RWPE1 (cell line): ENCODE data around the gene EDNRA.

Source experiments
- CTCF ChIA-PET: fragments of 350-600 bp; sonication (Branson Sonifier 250); formaldehyde crosslinking; extraction: SDS; loops from one replicate; lab custom pipeline; 2021; lab: Yijun Ruan, JAX
- POLR2A ChIA-PET: fragments of 400-600 bp; formaldehyde crosslinking; extraction: SDS; loops from one replicate; lab custom pipeline; 2020; ENCODE audit warnings: antibody characterized with exemption; ENCODE audit not compliant: low non-redundant PET; lab: Yijun Ruan, JAX
- DNase-seq: peaks from one replicate; pipeline ENCODE4 v3.0.0; 2012; ENCODE audit warnings: low spot score
- H3K27ac ChIP-seq: fragments of 450-650 bp; 2 replicates; pipeline ENCODE4 v1.5.1; 2017
- CTCF ChIP-seq: fragments of 450-650 bp; conservative IDR thresholded peaks from 2 replicates; pipeline ENCODE4 v1.5.1; 2017; ENCODE audit warnings: low read depth, mild to moderate bottlenecking

Gene EDNRA

GRCh38 chr4:147571036-147571770, 90.3 kb downstream of the EDNRA start:
- H3K27ac ChIP-seq, result no peak overlapping the region
- ChIA-PET POLR2A (no interaction called here), CTCF (interaction anchor here (0.9 to 1.3 kb wide), 2 partner anchors 19 to 26 kb away, joined by 3 read pairs; no protein-coding TSS in a partner anchor)
- TF ChIP-seq CTCF, result no peak
- DNase-seq, result no peak

GRCh38 chr4:147576084-147576483, 95.2 kb downstream of the EDNRA start:
- TF ChIP-seq CTCF, result no peak
- POLR2A ChIA-PET, result no interaction called here
- no peak for DNase-seq
- CTCF ChIA-PET, result interaction anchor here (1.0 kb wide), 1 partner anchor 14 kb away, joined by 3 read pairs; no protein-coding TSS in a partner anchor
- no peak overlapping the region for H3K27ac ChIP-seq

GRCh38 chr4:147578051-147578476, 97.2 kb downstream of the EDNRA start:
- no peak for TF ChIP-seq CTCF
- ChIA-PET CTCF (interaction anchor here (0.9 kb wide), 1 partner anchor 28 kb away, joined by 6 read pairs; no protein-coding TSS in a partner anchor), POLR2A (interaction anchor here (0.6 kb wide), 1 partner anchor 396 kb away, joined by 4 read pairs; no protein-coding TSS in a partner anchor)
- H3K27ac ChIP-seq, result peak overlapping the region; percentile 67
- peak; percentile 98 for DNase-seq

- DNase-seq, result no peak
- POLR2A ChIA-PET, result interaction anchor here (0.6 kb wide), 1 partner anchor 397 kb away, joined by 4 read pairs; no protein-coding TSS in a partner anchor
- CTCF ChIA-PET, result interaction anchor here (0.9 kb wide), 1 partner anchor 32 kb away, joined by 3 read pairs; no protein-coding TSS in a partner anchor
- no peak for TF ChIP-seq CTCF
- H3K27ac ChIP-seq, result peak overlapping the region; percentile 67
Observed at GRCh38 chr4:147578593-147578992, 97.7 kb downstream of the EDNRA start.

- POLR2A ChIA-PET, result no interaction called here
- TF ChIP-seq CTCF, result no peak
- H3K27ac ChIP-seq, result no peak overlapping the region
- DNase-seq, result no peak
- CTCF ChIA-PET, result interaction anchor here (1.7 kb wide), 1 partner anchor 62 kb away, joined by 4 read pairs; no protein-coding TSS in a partner anchor
Observed at GRCh38 chr4:147580396-147580795, 99.5 kb downstream of the EDNRA start.

GRCh38 chr4:147581606-147582350, 100.9 kb downstream of the EDNRA start:
- POLR2A ChIA-PET, result no interaction called here

More at GRCh38 chr4:147581606-147582350, 100.9 kb downstream of the EDNRA start:
- H3K27ac ChIP-seq, result no peak overlapping the region
- CTCF ChIA-PET, result interaction anchor here (0.6 to 1.7 kb wide), 3 partner anchors 23 to 509 kb away, joined by 3 to 4 read pairs (median 4); no protein-coding TSS in a partner anchor
- TF ChIP-seq CTCF, result no peak
- no peak for DNase-seq
